CD4-positive, alpha-beta T cell (primary cell): ENCODE results near the gene TLR2. TPM values are rescaled to one million over a fixed set of nuclear protein-coding genes. Genes with fewer than 3 reads are reported as not detected.

Source experiments
- ATAC-seq: fragments of 200-7000 bp; cut with Tn5 transposase; one replicate; pipeline ENCODE4 v1.10.0; 2022; ENCODE audit warnings: mild to moderate bottlenecking; ENCODE audit not compliant: poor library complexity
- CTCF ChIA-PET: fragments of 350-600 bp; sonication (Branson Sonifier 250); formaldehyde crosslinking; loops from one replicate; lab custom pipeline; 2021; ENCODE audit warnings: antibody characterized with exemption, inconsistent platforms; lab: Charles Lee
- POLR2A ChIA-PET: fragments of 350-600 bp; sonication (Branson Sonifier 250); formaldehyde crosslinking; loops from one replicate; lab custom pipeline; 2021; ENCODE audit warnings: antibody characterized with exemption, inconsistent platforms; lab: Charles Lee
- DNase-seq, 14 experiments: peaks; one replicate each; pipeline ENCODE4 v3.0.0-alpha.2; 2013 to 2020; ENCODE audit warnings: mixed read lengths in 2 of 14
- H3K27ac ChIP-seq, 2 donors: one replicate each; pipeline versions ENCODE4 v1.5.1 to v1.7.0; 2013; ENCODE audit warnings: low read length in 2 of 2, low read depth in 1 of 2, mild to moderate bottlenecking in 1 of 2
- H3K27me3 ChIP-seq, 2 experiments: 1 replicate in 1 of 2; 2 replicates in 1 of 2; pipeline versions ENCODE4 v1.6.1 to v1.7.0; 2013; ENCODE audit warnings: low read length in 2 of 2, control low read depth in 1 of 2, mild to moderate bottlenecking in 1 of 2, moderate library complexity in 1 of 2; ENCODE audit not compliant: insufficient read depth in 2 of 2, control insufficient read depth in 1 of 2
- H3K36me3 ChIP-seq: one replicate; pipeline ENCODE4 v1.6.1; 2013; ENCODE audit warnings: low read length, control low read depth; ENCODE audit not compliant: insufficient read depth
- H3K4me1 ChIP-seq: one replicate; pipeline ENCODE4 v1.6.1; 2013; ENCODE audit warnings: low read length, control low read depth; ENCODE audit not compliant: insufficient read depth
- H3K4me3 ChIP-seq: one replicate; pipeline ENCODE4 v1.5.1; 2013; ENCODE audit warnings: mild to moderate bottlenecking, low read length, moderate library complexity
- H3K9me3 ChIP-seq, 2 experiments: 1 replicate in 1 of 2; 2 replicates in 1 of 2; pipeline versions ENCODE4 v1.6.1 to v1.7.0; 2013; ENCODE audit warnings: low read length in 2 of 2, mild to moderate bottlenecking in 2 of 2, control low read depth in 1 of 2, moderate library complexity in 1 of 2; ENCODE audit not compliant: control insufficient read depth in 1 of 2, insufficient read depth in 1 of 2
- H3K27ac Mint-ChIP-seq: one replicate; pipeline ENCODE4 v1.8.0; 2020; ENCODE audit warnings: mixed read lengths
- H3K27me3 Mint-ChIP-seq: one replicate; pipeline ENCODE4 v1.8.0; 2021; ENCODE audit warnings: mixed read lengths
- H3K36me3 Mint-ChIP-seq: one replicate; pipeline ENCODE4 v1.8.0; 2021; ENCODE audit warnings: low read depth, mixed read lengths
- H3K4me1 Mint-ChIP-seq: one replicate; pipeline ENCODE4 v1.8.0; 2021; ENCODE audit warnings: low read depth, mixed read lengths
- H3K4me3 Mint-ChIP-seq: one replicate; pipeline ENCODE4 v1.8.0; 2020; ENCODE audit warnings: mild to moderate bottlenecking, mixed read lengths
- H3K9me3 Mint-ChIP-seq: one replicate; pipeline ENCODE4 v1.8.0; 2020; ENCODE audit warnings: mixed read lengths
- CTCF ChIP-seq: fragments of 200-600 bp; IDR thresholded peaks from one replicate; pipeline ENCODE4 v1.8.0; 2022; ENCODE audit warnings: antibody characterized with exemption, mild to moderate bottlenecking
- intact Hi-C, 2 experiments: fragments of 100-400 bp; cut with DNase I in 1 of 2; cut with micrococcal nuclease in 1 of 2; formaldehyde crosslinking; loops; one replicate each; pipeline versions ENCODE4 v1.15.1 to v1.9.0; 2023 to 2025; cut with DNase I, micrococcal nuclease
- total RNA-seq, 174 experiments: library from RNA in 2 of 174; stranded (reverse) in 2 of 174; gene quantifications; one replicate each; pipeline ENCODE4 v1.2.3 and lab custom pipeline; 2021 to 2026

The TLR2 gene
- total RNA-seq, 2 experiments from 2014 or later = 2.8 to 2.9 TPM

- H3K4me1 ChIP-seq = no peaks in the 10 kb centered on the region
- ATAC-seq (no peak), DNase-seq (no peak)
- ChIA-PET CTCF (interaction anchor here (0.6 to 1.9 kb wide), 3 partner anchors 9 to 1083 kb away, joined by 3 to 4 read pairs (median 4); no protein-coding TSS in a partner anchor), POLR2A (no interaction called here)
- no peak overlapping the region for H3K4me3 Mint-ChIP-seq
- TF ChIP-seq CTCF = no peak
- no peaks in the 10 kb centered on the region for H3K36me3 ChIP-seq
- H3K9me3 Mint-ChIP-seq = peaks cover 7% of the 10 kb centered on the region
- H3K27me3 Mint-ChIP-seq = peaks cover 10% of the 10 kb centered on the region
- H3K27ac ChIP-seq = no peak overlapping the region
- H3K27ac Mint-ChIP-seq = no peak overlapping the region
- H3K27me3 ChIP-seq = peaks cover 0 to 4% of the 10 kb centered on the region in 2 experiments
- H3K4me1 Mint-ChIP-seq = no peaks in the 10 kb centered on the region
- H3K36me3 Mint-ChIP-seq = no peaks in the 10 kb centered on the region
- H3K4me3 ChIP-seq = no peak overlapping the region
- intact Hi-C loops = no loop called here
- peaks cover 0 to 7% of the 10 kb centered on the region in 2 experiments for H3K9me3 ChIP-seq
These were observed 57.5 kb downstream of the TLR2 start for GRCh38 chr4:153741541-153741940.

GRCh38 chr4:153745651-153746050, 61.6 kb downstream of the TLR2 start:
- H3K4me3 Mint-ChIP-seq = no peak overlapping the region
- no peak for TF ChIP-seq CTCF
- intact Hi-C loops = loop anchor here in 1 of 2 experiments (5.0 kb wide), 1 partner anchor 603 kb away; no protein-coding TSS in a partner anchor
- H3K4me3 ChIP-seq = no peak overlapping the region
- no peaks in the 10 kb centered on the region for H3K36me3 ChIP-seq
- no peaks in the 10 kb centered on the region for H3K4me1 Mint-ChIP-seq
- H3K27ac Mint-ChIP-seq = no peak overlapping the region
- ATAC-seq = no peak
- ChIA-PET CTCF (no interaction called here), POLR2A (no interaction called here)
- H3K9me3 ChIP-seq = peaks cover 0 to 5% of the 10 kb centered on the region in 2 experiments
- no peaks in the 10 kb centered on the region for H3K36me3 Mint-ChIP-seq
- H3K27me3 ChIP-seq = peaks cover 0 to 4% of the 10 kb centered on the region in 2 experiments
- peaks cover 10% of the 10 kb centered on the region for H3K27me3 Mint-ChIP-seq
- peaks cover 5% of the 10 kb centered on the region for H3K9me3 Mint-ChIP-seq
- no peaks in the 10 kb centered on the region for H3K4me1 ChIP-seq
- H3K27ac ChIP-seq = no peak overlapping the region
- DNase-seq = no peak

- DNase-seq (no peak), ATAC-seq (no peak)
- Histone ChIP-seq H3K27ac (no peak overlapping the region), H3K4me3 (no peak overlapping the region), H3K27me3 (no peaks in the 10 kb centered on the region), H3K9me3 (no peaks in the 10 kb centered on the region), H3K4me1 (no peaks in the 10 kb centered on the region), H3K36me3 (no peaks in the 10 kb centered on the region)
- Mint-ChIP-seq H3K4me3 (no peak overlapping the region), H3K27ac (no peak overlapping the region), H3K36me3 (no peaks in the 10 kb centered on the region), H3K27me3 (peaks cover 4% of the 10 kb centered on the region), H3K4me1 (no peaks in the 10 kb centered on the region), H3K9me3 (no peaks in the 10 kb centered on the region)
- POLR2A ChIA-PET = no interaction called here
- TF ChIP-seq CTCF = no peak
- intact Hi-C loops = loop anchor here in 1 of 2 experiments (5.0 kb wide), 1 partner anchor 605 kb away; no protein-coding TSS in a partner anchor
- CTCF ChIA-PET = no interaction called here
These were observed 63.4 kb downstream of the TLR2 start for GRCh38 chr4:153747406-153747955.
